Activated CD4-positive, alpha-beta memory T cell treated with anti-CD3 and anti-CD28 coated beads, Interleukin-2, amount 10 ng/mL, durations not matched to agents 7 days and 5 days (primary cell): ENCODE results near the gene TMEM140. TPM values are rescaled to one million over a fixed set of nuclear protein-coding genes. Genes with fewer than 3 reads are reported as not detected.

ENCODE experiments used
- CTCF ChIA-PET: fragments of 350-600 bp; sonication (Branson Sonifier 250); formaldehyde crosslinking; loops from one replicate; lab custom pipeline; 2021; ENCODE audit warnings: antibody characterized with exemption, inconsistent platforms; lab: Charles Lee
- POLR2A ChIA-PET: fragments of 350-600 bp; sonication (Branson Sonifier 250); formaldehyde crosslinking; loops from one replicate; lab custom pipeline; 2021; ENCODE audit warnings: antibody characterized with exemption; lab: Charles Lee
- DNase-seq: peaks from one replicate; pipeline ENCODE4 v3.0.0-alpha.2; 2020
- H3K27ac Mint-ChIP-seq: one replicate; pipeline ENCODE4 v1.8.0; 2021; ENCODE audit warnings: mild to moderate bottlenecking, mixed read lengths
- H3K27me3 Mint-ChIP-seq: one replicate; pipeline ENCODE4 v1.8.0; 2021; ENCODE audit warnings: mixed read lengths
- H3K36me3 Mint-ChIP-seq: one replicate; pipeline ENCODE4 v1.8.0; 2021; ENCODE audit warnings: low read depth, mixed read lengths
- H3K4me1 Mint-ChIP-seq: one replicate; pipeline ENCODE4 v1.8.0; 2021; ENCODE audit warnings: mixed read lengths
- H3K4me3 Mint-ChIP-seq: one replicate; pipeline ENCODE4 v1.8.0; 2021; ENCODE audit warnings: mild to moderate bottlenecking, mixed read lengths
- H3K9me3 Mint-ChIP-seq: one replicate; pipeline ENCODE4 v1.8.0; 2021; ENCODE audit warnings: mixed read lengths
- total RNA-seq, 2 experiments: library from RNA; stranded (reverse); gene quantifications; one replicate each; pipeline ENCODE4 v1.2.3, GENCODE V29; 2021

TMEM140 gene
- total RNA-seq, 2 experiments from 2014 or later = 36.5 to 37.1 TPM

- Mint-ChIP-seq H3K36me3 (peaks cover 47% of the 10 kb centered on the region), H3K4me1 (peaks cover 2% of the 10 kb centered on the region), H3K27ac (no peak overlapping the region), H3K4me3 (no peak overlapping the region), H3K27me3 (no peaks in the 10 kb centered on the region), H3K9me3 (no peaks in the 10 kb centered on the region)
- CTCF ChIA-PET = no interaction called here
- DNase-seq = no peak
- POLR2A ChIA-PET = no interaction called here
Measured at GRCh38 chr7:135189221-135189662, 41.4 kb downstream of the TMEM140 start.

- H3K4me1 Mint-ChIP-seq = peaks cover 2% of the 10 kb centered on the region
- no peaks in the 10 kb centered on the region for H3K27me3 Mint-ChIP-seq
- POLR2A ChIA-PET = no interaction called here
- DNase-seq = no peak
- H3K36me3 Mint-ChIP-seq = peaks cover 42% of the 10 kb centered on the region
- no peak overlapping the region for H3K4me3 Mint-ChIP-seq
- CTCF ChIA-PET = interaction anchor here (1.0 kb wide), 1 partner anchor 22 kb away, joined by 3 read pairs; the partner anchor contains the start of gene WDR91
- H3K27ac Mint-ChIP-seq = no peak overlapping the region
- H3K9me3 Mint-ChIP-seq = no peaks in the 10 kb centered on the region
Measured at GRCh38 chr7:135189961-135190360, 42.1 kb downstream of the TMEM140 start.

DNA sequence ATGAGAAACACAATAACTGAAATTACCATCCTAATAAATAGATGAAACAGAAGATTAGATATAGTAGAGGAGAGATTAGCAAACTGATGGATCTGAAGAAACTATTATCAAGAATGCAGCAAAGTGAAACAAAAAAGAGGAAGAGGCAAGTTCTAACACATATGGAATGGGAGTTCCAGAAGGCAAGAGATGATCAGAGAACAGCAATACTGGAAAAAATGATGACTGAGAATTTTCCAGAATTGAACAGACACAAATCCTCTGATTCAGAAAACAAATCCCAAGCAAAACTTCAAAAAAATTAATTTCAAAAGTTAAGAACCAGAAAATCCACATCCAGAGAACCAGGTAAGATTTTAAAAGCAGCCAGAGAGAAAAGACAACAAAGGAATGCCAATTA is 42.8 kb downstream of the TMEM140 start:
- CTCF ChIA-PET = interaction anchor here (1.0 kb wide), 1 partner anchor 21 kb away, joined by 3 read pairs; the partner anchor contains the start of gene WDR91
- no peaks in the 10 kb centered on the region for H3K27me3 Mint-ChIP-seq

GRCh38 chr7:135192914-135193536 is 45.2 kb downstream of the TMEM140 start:
- ChIA-PET CTCF (no interaction called here), POLR2A (no interaction called here)
- no peak overlapping the region for H3K27ac Mint-ChIP-seq
- H3K4me1 Mint-ChIP-seq = no peaks in the 10 kb centered on the region
- H3K36me3 Mint-ChIP-seq = peaks cover 32% of the 10 kb centered on the region
- no peak for DNase-seq
- no peak overlapping the region for H3K4me3 Mint-ChIP-seq
- H3K9me3 Mint-ChIP-seq = no peaks in the 10 kb centered on the region
- H3K27me3 Mint-ChIP-seq = no peaks in the 10 kb centered on the region

More for the DNA sequence above, 42.8 kb downstream of the TMEM140 start:
- Mint-ChIP-seq H3K4me3 (no peak overlapping the region), H3K9me3 (no peaks in the 10 kb centered on the region), H3K36me3 (peaks cover 40% of the 10 kb centered on the region), H3K27ac (no peak overlapping the region), H3K4me1 (peaks cover 2% of the 10 kb centered on the region)
- POLR2A ChIA-PET = no interaction called here
- no peak for DNase-seq

GRCh38 chr7:135193615-135194081 is 45.8 kb downstream of the TMEM140 start:
- Mint-ChIP-seq H3K36me3 (peaks cover 32% of the 10 kb centered on the region), H3K9me3 (no peaks in the 10 kb centered on the region), H3K4me3 (no peak overlapping the region), H3K27ac (no peak overlapping the region), H3K27me3 (no peaks in the 10 kb centered on the region), H3K4me1 (no peaks in the 10 kb centered on the region)
- ChIA-PET POLR2A (no interaction called here), CTCF (no interaction called here)
- no peak for DNase-seq

- ChIA-PET CTCF (no interaction called here), POLR2A (no interaction called here)
- no peak overlapping the region for H3K4me3 Mint-ChIP-seq
- H3K36me3 Mint-ChIP-seq = peaks cover 28% of the 10 kb centered on the region
- no peaks in the 10 kb centered on the region for H3K9me3 Mint-ChIP-seq
- H3K27me3 Mint-ChIP-seq = no peaks in the 10 kb centered on the region
- no peak overlapping the region for H3K27ac Mint-ChIP-seq
- no peak for DNase-seq
- H3K4me1 Mint-ChIP-seq = no peaks in the 10 kb centered on the region
Measured at GRCh38 chr7:135194494-135195095, 46.7 kb downstream of the TMEM140 start.

- DNase-seq = no peak
- ChIA-PET POLR2A (no interaction called here), CTCF (no interaction called here)
- Mint-ChIP-seq H3K4me3 (no peak overlapping the region), H3K9me3 (no peaks in the 10 kb centered on the region), H3K4me1 (no peaks in the 10 kb centered on the region), H3K27ac (no peak overlapping the region), H3K27me3 (no peaks in the 10 kb centered on the region), H3K36me3 (peaks cover 24% of the 10 kb centered on the region)
Measured at GRCh38 chr7:135195156-135195555, 47.3 kb downstream of the TMEM140 start.

DNA sequence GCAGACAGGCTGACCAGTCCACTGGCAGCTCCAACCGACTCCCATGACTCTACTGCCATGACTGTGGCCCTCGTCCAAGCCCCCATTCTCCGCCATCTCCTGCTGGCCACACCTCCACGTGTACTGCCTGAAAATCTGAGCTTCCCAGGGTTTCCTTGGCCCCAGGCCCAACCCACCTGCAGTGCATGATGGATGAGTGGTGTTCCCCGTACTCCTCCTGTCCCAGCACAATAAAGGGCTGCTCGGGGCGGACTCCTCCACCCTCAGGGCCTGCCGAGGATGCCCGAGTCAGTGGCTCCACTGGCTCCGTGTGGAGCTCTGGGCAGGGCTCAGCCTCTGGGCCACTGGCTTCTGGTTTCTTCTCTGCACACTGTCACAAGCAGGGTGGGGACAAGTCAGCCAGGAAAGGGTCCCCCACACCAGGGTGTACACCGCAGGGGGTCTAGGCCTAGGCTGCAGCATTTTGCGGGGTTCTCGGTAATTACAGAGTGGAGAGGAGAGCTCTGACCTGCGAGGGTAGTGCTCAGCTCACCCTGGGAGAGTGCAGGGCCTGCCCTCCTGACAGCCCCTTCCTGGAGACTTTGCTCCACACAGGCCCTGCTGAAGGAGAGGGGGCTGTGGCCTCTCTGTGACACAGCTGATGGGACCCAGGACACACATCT is 48.2 kb downstream of the TMEM140 start:
- no peaks in the 10 kb centered on the region for H3K4me1 Mint-ChIP-seq
- no peak for DNase-seq
- H3K4me3 Mint-ChIP-seq = no peak overlapping the region
- peaks cover 27% of the 10 kb centered on the region for H3K36me3 Mint-ChIP-seq
- ChIA-PET CTCF (no interaction called here), POLR2A (no interaction called here)
- H3K27ac Mint-ChIP-seq = no peak overlapping the region
- H3K27me3 Mint-ChIP-seq = no peaks in the 10 kb centered on the region
- H3K9me3 Mint-ChIP-seq = no peaks in the 10 kb centered on the region

- Mint-ChIP-seq H3K4me1 (no peaks in the 10 kb centered on the region), H3K4me3 (no peak overlapping the region)
- CTCF ChIA-PET = no interaction called here
Measured at GRCh38 chr7:135197343-135197742, 49.5 kb downstream of the TMEM140 start.

GRCh38 chr7:135197906-135198655 is 50.2 kb downstream of the TMEM140 start:
- Mint-ChIP-seq H3K27ac (no peak overlapping the region), H3K9me3 (no peaks in the 10 kb centered on the region), H3K4me3 (no peak overlapping the region), H3K27me3 (no peaks in the 10 kb centered on the region), H3K4me1 (no peaks in the 10 kb centered on the region), H3K36me3 (peaks cover 35% of the 10 kb centered on the region)
- ChIA-PET POLR2A (no interaction called here), CTCF (no interaction called here)
- peak; percentile 5 for DNase-seq

More at GRCh38 chr7:135197343-135197742, 49.5 kb downstream of the TMEM140 start:
- H3K27me3 Mint-ChIP-seq = no peaks in the 10 kb centered on the region
- H3K27ac Mint-ChIP-seq = no peak overlapping the region
- peak; percentile 1 for DNase-seq
- peaks cover 33% of the 10 kb centered on the region for H3K36me3 Mint-ChIP-seq
- H3K9me3 Mint-ChIP-seq = no peaks in the 10 kb centered on the region
- POLR2A ChIA-PET = no interaction called here

- no peaks in the 10 kb centered on the region for H3K27me3 Mint-ChIP-seq
- H3K4me3 Mint-ChIP-seq = no peak overlapping the region
- ChIA-PET POLR2A (interaction anchor here (1.2 kb wide), 1 partner anchor 12 kb away, joined by 5 read pairs; the partner anchor contains the start of gene WDR91), CTCF (interaction anchor here (1.2 kb wide), 1 partner anchor 16 kb away, joined by 3 read pairs; no protein-coding TSS in a partner anchor)
- no peaks in the 10 kb centered on the region for H3K9me3 Mint-ChIP-seq
- H3K4me1 Mint-ChIP-seq = peaks cover 6% of the 10 kb centered on the region
- no peak overlapping the region for H3K27ac Mint-ChIP-seq
- H3K36me3 Mint-ChIP-seq = peaks cover 41% of the 10 kb centered on the region
- peak; percentile 12 for DNase-seq
Measured at GRCh38 chr7:135199439-135199838, 51.6 kb downstream of the TMEM140 start.

GRCh38 chr7:135200821-135201331 is 53.0 kb downstream of the TMEM140 start:
- POLR2A ChIA-PET = interaction anchor here (1.2 kb wide), 1 partner anchor 10 kb away, joined by 5 read pairs; the partner anchor contains the start of gene WDR91
- no peak overlapping the region for H3K27ac Mint-ChIP-seq
- no peaks in the 10 kb centered on the region for H3K27me3 Mint-ChIP-seq
- no peaks in the 10 kb centered on the region for H3K9me3 Mint-ChIP-seq
- peaks cover 6% of the 10 kb centered on the region for H3K4me1 Mint-ChIP-seq
- CTCF ChIA-PET = interaction anchor here (1.2 kb wide), 1 partner anchor 18 kb away, joined by 3 read pairs; no protein-coding TSS in a partner anchor
- no peak overlapping the region for H3K4me3 Mint-ChIP-seq
- no peak for DNase-seq
- H3K36me3 Mint-ChIP-seq = peaks cover 44% of the 10 kb centered on the region
